HCT116 (cell line): ENCODE results near the gene FAM131C.

ENCODE experiments used
- EZH2 ChIP-seq: fragments of 200-600 bp; sonication (generic); IDR thresholded peaks from 2 replicates; pipeline ENCODE4 v1.6.1; 2017; ENCODE audit warnings: antibody characterized with exemption, mixed run types
- EZH2phosphoT487 ChIP-seq: fragments of 200-600 bp; IDR thresholded peaks from 2 replicates; pipeline ENCODE4 v1.6.1; 2018; ENCODE audit warnings: antibody characterized with exemption, borderline replicate concordance
- POLR2A ChIP-seq: IDR thresholded peaks from 2 replicates; pipeline ENCODE4 v1.7.0; 2011; ENCODE audit warnings: borderline replicate concordance; ENCODE audit not compliant: insufficient read depth, insufficient read length; ENCODE audit errors: extremely low read depth
- POLR2AphosphoS5 ChIP-seq: IDR thresholded peaks from 2 replicates; pipeline ENCODE4 v1.6.1; 2011; ENCODE audit warnings: mild to moderate bottlenecking, low read depth, low read length, moderate library complexity
- TCF7L2 ChIP-seq: IDR thresholded peaks from 2 replicates; pipeline ENCODE4 v1.7.0; 2011; ENCODE audit warnings: borderline replicate concordance, inconsistent platforms; ENCODE audit not compliant: insufficient read depth, insufficient read length; ENCODE audit errors: extremely low read depth
- TF ChIP-seq, protein P1 (sequence below), 3 experiments: fragments of 200-600 bp in 1 of 3; sonication (generic) in 1 of 3; IDR thresholded peaks in 2 of 3; conservative IDR thresholded peaks in 1 of 3; 2 replicates each; pipeline ENCODE4 v1.5.1; 2012 to 2017; ENCODE audit warnings: low read depth in 2 of 3, low read length in 2 of 3, antibody characterized with exemption in 1 of 3, borderline replicate concordance in 1 of 3, control low read depth in 1 of 3, mild to moderate bottlenecking in 1 of 3, mixed read lengths in 1 of 3, mixed run types in 1 of 3, moderate library complexity in 1 of 3; ENCODE audit not compliant: insufficient read depth in 1 of 3
- TF ChIP-seq, protein P2 (sequence below): IDR thresholded peaks from 2 replicates; pipeline ENCODE4 v1.6.1; 2012
- TF ChIP-seq, protein P3 (sequence below): IDR thresholded peaks from 2 replicates; pipeline ENCODE4 v1.6.1; 2012

DNA sequence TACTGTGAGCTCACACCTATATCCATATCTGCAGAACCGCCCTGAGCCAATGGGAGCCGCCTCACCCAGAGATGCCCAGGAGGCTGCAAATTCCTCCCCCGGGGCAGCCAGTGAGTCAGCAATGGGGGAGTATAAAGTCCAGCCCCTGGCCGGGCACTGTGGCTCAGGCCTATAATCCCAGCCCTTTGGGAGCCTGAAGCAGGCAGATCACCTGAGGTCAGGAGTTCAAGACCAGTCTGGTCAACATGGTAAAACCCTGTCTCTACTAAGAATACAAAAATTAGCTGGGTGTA, 34.9 kb downstream of the FAM131C start:
- TF ChIP-seq POLR2AphosphoS5 (no peak), POLR2A (no peak), EZH2 (no peak), TCF7L2 (no peak), EZH2phosphoT487 (no peak)
- TF ChIP-seq, protein P1, sequence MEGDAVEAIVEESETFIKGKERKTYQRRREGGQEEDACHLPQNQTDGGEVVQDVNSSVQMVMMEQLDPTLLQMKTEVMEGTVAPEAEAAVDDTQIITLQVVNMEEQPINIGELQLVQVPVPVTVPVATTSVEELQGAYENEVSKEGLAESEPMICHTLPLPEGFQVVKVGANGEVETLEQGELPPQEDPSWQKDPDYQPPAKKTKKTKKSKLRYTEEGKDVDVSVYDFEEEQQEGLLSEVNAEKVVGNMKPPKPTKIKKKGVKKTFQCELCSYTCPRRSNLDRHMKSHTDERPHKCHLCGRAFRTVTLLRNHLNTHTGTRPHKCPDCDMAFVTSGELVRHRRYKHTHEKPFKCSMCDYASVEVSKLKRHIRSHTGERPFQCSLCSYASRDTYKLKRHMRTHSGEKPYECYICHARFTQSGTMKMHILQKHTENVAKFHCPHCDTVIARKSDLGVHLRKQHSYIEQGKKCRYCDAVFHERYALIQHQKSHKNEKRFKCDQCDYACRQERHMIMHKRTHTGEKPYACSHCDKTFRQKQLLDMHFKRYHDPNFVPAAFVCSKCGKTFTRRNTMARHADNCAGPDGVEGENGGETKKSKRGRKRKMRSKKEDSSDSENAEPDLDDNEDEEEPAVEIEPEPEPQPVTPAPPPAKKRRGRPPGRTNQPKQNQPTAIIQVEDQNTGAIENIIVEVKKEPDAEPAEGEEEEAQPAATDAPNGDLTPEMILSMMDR (IDR thresholded peaks at IDR 0.05 in 2 of 3, conservative IDR thresholded peaks at IDR 0.05 in 1 of 3; ENCODE audit: borderline replicate concordance in 1 of 3, insufficient read depth in 1 of 3, low read depth in 2 of 3, low read length in 2 of 3) = no peak
- TF ChIP-seq, protein P2, sequence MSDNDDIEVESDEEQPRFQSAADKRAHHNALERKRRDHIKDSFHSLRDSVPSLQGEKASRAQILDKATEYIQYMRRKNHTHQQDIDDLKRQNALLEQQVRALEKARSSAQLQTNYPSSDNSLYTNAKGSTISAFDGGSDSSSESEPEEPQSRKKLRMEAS = no peak
- TF ChIP-seq, protein P3, sequence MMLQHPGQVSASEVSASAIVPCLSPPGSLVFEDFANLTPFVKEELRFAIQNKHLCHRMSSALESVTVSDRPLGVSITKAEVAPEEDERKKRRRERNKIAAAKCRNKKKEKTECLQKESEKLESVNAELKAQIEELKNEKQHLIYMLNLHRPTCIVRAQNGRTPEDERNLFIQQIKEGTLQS = no peak
